PC-9 (cell line): ENCODE data around the gene SKIC2. TPM values are rescaled to one million over a fixed set of nuclear protein-coding genes. Genes with fewer than 3 reads are reported as not detected.
"Not testable (repeated sequence)": the region's sequence is repeated elsewhere in the genome, so short reads cannot be mapped to it uniquely, and the experiment has no call there.

Experiments used
- BruUV-seq: library from RNA; stranded (reverse); fragments of 400-500 nt; replicated peaks from 2 replicates; lab custom pipeline; 2021; lab: Mats Ljungman, UMichigan
- CTCF ChIA-PET: fragments of 300-600 bp; sonication (Branson Sonifier 250); formaldehyde crosslinking; loops from one replicate; lab custom pipeline; 2022; ENCODE audit warnings: antibody characterized with exemption; lab: Charles Lee
- POLR2A ChIA-PET: fragments of 300-600 bp; sonication (Branson Sonifier 250); formaldehyde crosslinking; loops from one replicate; lab custom pipeline; 2022; ENCODE audit warnings: antibody characterized with exemption; ENCODE audit not compliant: unreplicated experiment; lab: Charles Lee
- DNase-seq, 2 experiments: peaks; one replicate each; pipeline versions ENCODE4 v3.0.0 to v3.0.0-alpha.2; 2015 to 2022; ENCODE audit warnings: mixed read lengths in 1 of 2
- H2AFZ ChIP-seq: fragments of 200-600 bp; sonication (generic); 2 replicates; pipeline ENCODE4 v1.8.1; 2017; ENCODE audit warnings: antibody characterized with exemption
- H3F3A ChIP-seq: fragments of 200-600 bp; sonication (generic); 2 replicates; pipeline ENCODE4 v1.8.1; 2017; ENCODE audit warnings: antibody characterized with exemption, mild to moderate bottlenecking, low read depth; ENCODE audit not compliant: insufficient read depth
- H3K27ac ChIP-seq: fragments of 200-600 bp; sonication (generic); 2 replicates; pipeline ENCODE4 v1.6.1; 2016; ENCODE audit warnings: mixed run types
- H3K27me3 ChIP-seq: fragments of 200-600 bp; sonication (generic); 2 replicates; pipeline ENCODE4 v1.6.1; 2016; ENCODE audit warnings: low read depth, mixed run types; ENCODE audit not compliant: insufficient read depth
- H3K36me3 ChIP-seq: fragments of 200-600 bp; sonication (generic); 2 replicates; pipeline ENCODE4 v1.6.1; 2016; ENCODE audit warnings: low read depth, mixed run types
- H3K4me1 ChIP-seq: fragments of 200-600 bp; sonication (generic); replicated peaks from 2 replicates; pipeline ENCODE4 v1.6.1; 2016; ENCODE audit warnings: mixed run types; ENCODE audit not compliant: insufficient read depth
- H3K4me2 ChIP-seq: fragments of 200-600 bp; sonication (generic); 2 replicates; pipeline ENCODE4 v1.6.1; 2017; ENCODE audit warnings: mixed run types
- H3K4me3 ChIP-seq: fragments of 200-600 bp; sonication (generic); 2 replicates; pipeline ENCODE4 v1.6.1; 2016; ENCODE audit warnings: mixed run types
- H3K79me2 ChIP-seq: fragments of 200-600 bp; sonication (generic); 2 replicates; pipeline ENCODE4 v1.6.1; 2017; ENCODE audit warnings: low read depth, mixed run types
- H3K9me2 ChIP-seq: fragments of 200-600 bp; sonication (generic); 2 replicates; pipeline ENCODE4 v1.8.1; 2017; ENCODE audit warnings: mild to moderate bottlenecking; ENCODE audit not compliant: insufficient read depth
- H3K9me3 ChIP-seq: fragments of 200-600 bp; sonication (generic); 2 replicates; pipeline ENCODE4 v1.8.1; 2016; ENCODE audit warnings: low read depth; ENCODE audit not compliant: insufficient read depth
- H4K20me1 ChIP-seq: fragments of 200-600 bp; sonication (generic); 2 replicates; pipeline ENCODE4 v1.8.1; 2017; ENCODE audit not compliant: insufficient read depth
- EZH2 ChIP-seq: fragments of 200-600 bp; sonication (generic); IDR thresholded peaks from 2 replicates; pipeline ENCODE4 v1.8.0; 2017; ENCODE audit warnings: antibody characterized with exemption, low read depth
- intact Hi-C: fragments of 100-400 bp; cut with micrococcal nuclease; formaldehyde crosslinking; loops from one replicate; pipeline ENCODE4 v1.10.0; 2022; ENCODE audit not compliant: unreplicated experiment
- total RNA-seq: library from RNA; stranded (reverse); gene quantifications from 2 replicates; pipeline ENCODE4 v1.2.3, GENCODE V29; 2021
- TF ChIP-seq, protein P1 (sequence below): fragments of 200-600 bp; sonication (generic); conservative IDR thresholded peaks from 2 replicates; pipeline ENCODE4 v1.6.1; 2017; ENCODE audit warnings: mixed run types, antibody characterized with exemption, mild to moderate bottlenecking, moderate library complexity

SKIC2 gene
- total RNA-seq, 1 experiment from 2014 or later, result 67.9 TPM

DNA sequence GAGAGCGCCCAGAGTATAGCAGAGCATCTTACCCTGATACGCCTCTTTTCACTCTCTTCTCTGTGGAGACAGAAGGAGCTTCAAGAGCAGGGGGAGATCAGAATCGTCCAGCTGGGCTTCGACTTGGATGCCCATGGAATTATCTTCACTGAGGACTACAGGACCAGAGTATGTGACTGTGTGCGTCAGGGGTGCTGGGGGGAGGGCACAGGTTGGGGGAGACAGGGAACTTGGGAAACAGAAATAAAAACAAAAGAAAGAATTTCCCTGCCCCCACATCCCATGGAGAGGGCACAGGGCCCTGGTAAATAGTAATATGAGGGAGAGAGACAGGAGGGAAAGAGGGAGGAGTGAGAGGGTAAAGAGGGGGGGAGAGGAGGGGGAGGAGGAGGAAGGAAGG is 19.9 kb downstream of the SKIC2 start:
- BruUV-seq, result no TSS peak

DNA sequence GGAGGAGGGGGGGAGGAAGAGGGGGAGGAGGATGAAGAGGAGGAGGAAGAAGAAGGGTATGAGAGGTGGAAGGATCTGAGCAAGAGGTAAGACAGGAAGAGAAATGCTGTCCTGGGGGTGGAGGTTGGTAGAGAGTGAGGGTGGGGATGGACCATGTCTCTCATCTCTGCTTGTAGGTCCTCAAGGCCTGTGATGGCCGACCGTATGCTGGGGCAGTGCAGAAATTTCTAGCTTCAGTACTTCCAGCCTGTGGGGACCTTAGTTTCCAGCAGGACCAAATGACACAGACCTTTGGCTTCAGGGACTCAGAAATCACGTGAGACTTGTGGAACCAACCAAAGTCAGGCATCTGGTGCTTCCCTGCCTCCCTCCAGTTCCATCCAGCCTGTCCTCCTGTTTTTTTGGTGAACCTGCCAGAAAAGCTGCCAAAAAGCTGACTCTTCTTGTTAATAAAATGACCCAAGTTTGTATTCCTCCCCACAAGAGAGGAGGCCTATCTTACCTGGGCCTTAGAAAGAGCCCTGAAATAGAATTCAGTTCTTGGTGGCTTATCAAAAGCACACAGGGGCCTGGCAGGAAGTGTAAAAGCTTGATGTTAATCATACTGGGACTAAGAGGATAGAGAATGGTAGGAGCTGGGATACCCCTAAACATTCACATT is 20.4 kb downstream of the SKIC2 start:
- no peak overlapping the region for H2AFZ ChIP-seq
- BruUV-seq, result no TSS peak
- CTCF ChIA-PET, result no interaction called here

More for the DNA sequence above, 19.9 kb downstream of the SKIC2 start:
- Histone ChIP-seq H2AFZ (no peak overlapping the region), H3K4me1 (0 out of 2 replicates have a peak, but pooled peaks cover under 1% of the 10 kb centered on the region), H3K4me3 (no peak overlapping the region), H3K9me2 (no peaks in the 10 kb centered on the region), H3K9me3 (no peaks in the 10 kb centered on the region), H3K4me2 (no peak overlapping the region), H4K20me1 (no peaks in the 10 kb centered on the region), H3K27me3 (no peaks in the 10 kb centered on the region), H3K36me3 (no peaks in the 10 kb centered on the region), H3F3A (no peaks in the 10 kb centered on the region; the same call in 1 of the 2 replicates), H3K27ac (no peak overlapping the region), H3K79me2 (peaks cover 13% of the 10 kb centered on the region)
- ChIA-PET CTCF (no interaction called here), POLR2A (no interaction called here)
- TF ChIP-seq EZH2, result no peak
- TF ChIP-seq, protein P1, sequence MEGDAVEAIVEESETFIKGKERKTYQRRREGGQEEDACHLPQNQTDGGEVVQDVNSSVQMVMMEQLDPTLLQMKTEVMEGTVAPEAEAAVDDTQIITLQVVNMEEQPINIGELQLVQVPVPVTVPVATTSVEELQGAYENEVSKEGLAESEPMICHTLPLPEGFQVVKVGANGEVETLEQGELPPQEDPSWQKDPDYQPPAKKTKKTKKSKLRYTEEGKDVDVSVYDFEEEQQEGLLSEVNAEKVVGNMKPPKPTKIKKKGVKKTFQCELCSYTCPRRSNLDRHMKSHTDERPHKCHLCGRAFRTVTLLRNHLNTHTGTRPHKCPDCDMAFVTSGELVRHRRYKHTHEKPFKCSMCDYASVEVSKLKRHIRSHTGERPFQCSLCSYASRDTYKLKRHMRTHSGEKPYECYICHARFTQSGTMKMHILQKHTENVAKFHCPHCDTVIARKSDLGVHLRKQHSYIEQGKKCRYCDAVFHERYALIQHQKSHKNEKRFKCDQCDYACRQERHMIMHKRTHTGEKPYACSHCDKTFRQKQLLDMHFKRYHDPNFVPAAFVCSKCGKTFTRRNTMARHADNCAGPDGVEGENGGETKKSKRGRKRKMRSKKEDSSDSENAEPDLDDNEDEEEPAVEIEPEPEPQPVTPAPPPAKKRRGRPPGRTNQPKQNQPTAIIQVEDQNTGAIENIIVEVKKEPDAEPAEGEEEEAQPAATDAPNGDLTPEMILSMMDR, result no peak
- intact Hi-C loops, result no loop called here
- DNase-seq, result no peak

DNA sequence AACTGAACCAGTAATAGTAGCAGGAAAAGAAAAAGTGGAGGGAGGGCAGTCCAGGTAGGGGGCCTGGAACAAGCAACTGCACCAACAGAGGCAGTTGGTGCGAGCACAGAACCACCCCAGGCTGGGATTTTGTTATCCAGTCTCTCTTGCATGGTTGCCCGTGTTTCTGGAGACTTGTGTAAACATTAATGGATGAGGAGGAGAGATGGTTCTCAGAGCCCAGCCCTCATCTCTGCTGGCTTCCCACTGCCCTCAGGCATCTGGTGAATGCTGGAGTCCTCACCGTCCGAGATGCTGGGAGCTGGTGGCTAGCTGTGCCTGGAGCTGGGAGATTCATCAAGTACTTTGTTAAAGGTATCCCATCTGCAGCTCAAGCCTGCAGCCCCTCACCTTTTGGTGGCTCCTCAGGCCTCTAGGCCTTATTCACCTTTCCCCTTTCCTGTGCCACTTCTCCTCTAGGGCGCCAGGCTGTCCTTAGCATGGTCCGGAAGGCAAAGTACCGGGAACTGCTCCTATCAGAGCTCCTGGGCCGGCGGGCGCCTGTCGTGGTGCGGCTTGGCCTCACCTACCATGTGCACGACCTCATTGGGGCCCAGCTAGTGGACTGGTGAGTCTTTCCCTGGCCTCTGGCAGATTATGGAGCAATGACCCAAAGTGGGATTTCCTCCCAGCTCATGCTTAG is 21.4 kb downstream of the SKIC2 start:
- DNase-seq, H2AFZ ChIP-seq, H3K4me2 ChIP-seq, H3K36me3 ChIP-seq, H3K27me3 ChIP-seq, H3K9me2 ChIP-seq, BruUV-seq, H4K20me1 ChIP-seq, H3K27ac ChIP-seq, H3F3A ChIP-seq, H3K9me3 ChIP-seq, intact Hi-C loops, CTCF ChIA-PET, POLR2A ChIA-PET, H3K4me1 ChIP-seq, H3K79me2 ChIP-seq, H3K4me3 ChIP-seq: not testable (repeated sequence)

More for the DNA sequence above, 20.4 kb downstream of the SKIC2 start:
- Histone ChIP-seq H3K4me3 (no peak overlapping the region), H3K4me1 (no peaks in the 10 kb centered on the region), H3K27me3 (no peaks in the 10 kb centered on the region), H3K79me2 (peaks cover 8% of the 10 kb centered on the region; the same call in 1 of the 2 replicates), H3K9me2 (no peaks in the 10 kb centered on the region), H4K20me1 (no peaks in the 10 kb centered on the region), H3K27ac (no peak overlapping the region), H3K9me3 (no peaks in the 10 kb centered on the region), H3K36me3 (no peaks in the 10 kb centered on the region), H3K4me2 (no peak overlapping the region), H3F3A (no peaks in the 10 kb centered on the region)
- intact Hi-C loops, result no loop called here
- DNase-seq, result no peak
- TF ChIP-seq EZH2, result no peak
- POLR2A ChIA-PET, result no interaction called here

DNA sequence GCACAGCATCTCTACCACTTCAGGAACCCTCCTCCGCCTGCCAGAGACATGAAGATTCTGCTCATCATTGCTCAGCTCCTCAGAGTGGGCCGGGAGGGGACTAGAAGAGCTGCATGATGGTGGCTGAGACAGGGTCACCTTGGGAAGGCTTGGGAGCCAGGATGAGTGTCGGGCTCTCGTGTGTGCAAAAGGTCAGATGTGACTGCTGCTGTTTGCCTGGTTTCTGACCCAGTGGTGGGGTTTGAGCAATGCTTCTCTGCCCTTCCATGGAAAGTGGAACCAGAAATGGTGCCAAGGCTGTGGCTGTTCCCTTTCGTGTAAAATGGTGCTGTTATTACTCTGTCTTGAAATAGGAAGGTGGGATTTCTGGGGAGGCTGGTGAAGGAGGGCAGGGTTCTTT is 22.0 kb downstream of the SKIC2 start:
- H3K9me3 ChIP-seq, BruUV-seq, H3K79me2 ChIP-seq, H3K36me3 ChIP-seq, H3K27me3 ChIP-seq, intact Hi-C loops, POLR2A ChIA-PET, H3K4me2 ChIP-seq, H4K20me1 ChIP-seq, H3K4me3 ChIP-seq, H2AFZ ChIP-seq, H3K27ac ChIP-seq, H3F3A ChIP-seq, H3K4me1 ChIP-seq, DNase-seq, CTCF ChIA-PET, H3K9me2 ChIP-seq: not testable (repeated sequence)

DNA sequence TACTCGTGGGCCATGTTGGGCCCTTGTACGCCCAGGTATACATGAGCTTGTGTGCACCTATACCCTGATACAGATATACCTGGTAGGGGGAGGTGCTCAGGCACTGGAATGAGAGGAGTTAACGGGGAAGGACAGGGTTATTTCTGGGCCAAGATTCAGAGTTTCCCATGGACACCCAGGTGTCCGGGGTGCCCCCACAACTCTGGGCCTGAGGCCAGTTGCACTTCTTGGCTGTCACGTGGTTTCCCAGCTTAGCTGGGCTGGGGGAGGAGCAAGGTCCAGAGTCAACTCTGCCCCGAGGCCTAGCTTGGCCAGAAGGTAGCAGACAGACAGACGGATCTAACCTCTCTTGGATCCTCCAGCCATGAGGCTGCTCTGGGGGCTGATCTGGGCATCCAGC is 22.8 kb downstream of the SKIC2 start, which contains the start of gene C4A:
Gene C4A, plus strand, starts transcription at position 314 of the 400 bp plus-strand sequence. Its CDS starts 51 bp downstream, at position 365.
- H2AFZ ChIP-seq, DNase-seq, H3K27ac ChIP-seq, H4K20me1 ChIP-seq, intact Hi-C loops, CTCF ChIA-PET, H3K27me3 ChIP-seq, H3F3A ChIP-seq, POLR2A ChIA-PET, H3K9me2 ChIP-seq, H3K9me3 ChIP-seq, H3K4me2 ChIP-seq, H3K4me3 ChIP-seq, BruUV-seq, H3K36me3 ChIP-seq, H3K4me1 ChIP-seq, H3K79me2 ChIP-seq: not testable (repeated sequence)

DNA sequence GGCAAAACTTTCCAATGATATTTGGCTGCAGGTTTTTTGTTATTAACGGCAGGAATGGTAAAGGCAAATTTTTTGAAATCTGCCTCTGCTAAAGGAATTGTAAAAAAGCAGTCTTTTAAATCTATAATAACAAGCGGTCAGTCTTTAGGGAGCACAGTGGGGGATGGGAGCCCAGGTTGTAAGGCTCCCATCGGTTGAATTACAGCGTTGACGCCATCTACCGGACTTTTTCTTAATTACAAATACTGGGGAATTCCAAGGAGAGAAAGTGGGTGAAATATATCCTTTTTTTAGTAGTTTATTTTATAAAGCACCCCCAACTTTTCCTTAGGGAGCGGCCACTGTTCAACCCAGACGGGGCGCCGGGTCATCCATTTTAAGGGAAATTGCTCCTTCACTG is 30.4 kb downstream of the SKIC2 start:
- H3K4me1 ChIP-seq, H3K36me3 ChIP-seq, H2AFZ ChIP-seq, intact Hi-C loops, DNase-seq, H4K20me1 ChIP-seq, CTCF ChIA-PET, H3K9me3 ChIP-seq, H3K4me3 ChIP-seq, H3K79me2 ChIP-seq, POLR2A ChIA-PET, H3K9me2 ChIP-seq, H3K27me3 ChIP-seq, H3K4me2 ChIP-seq, BruUV-seq, H3F3A ChIP-seq, H3K27ac ChIP-seq: not testable (repeated sequence)
